HG03097 (cell line): ENCODE data around the gene ANKRD44.

Source experiments
- ATAC-seq: cut with Tn5 transposase; IDR thresholded peaks from one replicate; pipeline ENCODE4 v1.9.1; 2021; ENCODE audit not compliant: unreplicated experiment, low FRiP score

The ANKRD44 gene

DNA sequence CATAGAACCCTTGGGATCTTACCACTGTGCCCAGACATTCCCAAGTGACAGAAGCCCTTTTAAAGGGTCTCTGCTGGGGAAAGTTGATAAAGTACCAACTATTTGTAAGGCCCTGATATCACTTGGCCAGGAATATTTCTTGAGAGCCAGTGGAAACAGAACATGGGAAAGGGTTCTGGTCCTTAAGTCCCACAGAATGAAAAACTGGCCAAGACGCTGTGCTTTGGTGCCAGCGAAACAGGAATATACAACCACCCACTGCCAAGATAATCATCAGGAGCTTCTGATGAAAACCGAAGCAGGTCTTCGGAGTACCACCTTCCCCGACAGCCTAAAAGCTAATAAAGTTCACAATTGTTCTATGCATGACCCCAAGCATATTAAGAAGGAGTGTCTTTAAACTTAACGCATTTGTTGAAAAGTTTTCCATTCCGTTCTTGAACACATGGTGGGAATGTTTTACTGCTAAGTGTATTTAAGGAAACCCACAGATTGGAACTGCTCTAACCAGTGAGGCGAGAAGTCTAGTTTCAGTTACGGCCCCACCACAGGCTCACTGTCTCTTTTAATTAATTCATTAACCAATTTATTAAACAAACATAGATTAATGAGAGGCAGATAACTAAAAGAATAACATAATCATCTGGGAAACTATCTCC is 152.6 kb downstream of the ANKRD44 start:
- ATAC-seq = no peak

- ATAC-seq = no peak
These were observed 153.8 kb downstream of the ANKRD44 start for GRCh38 chr2:197156771-197157170.

DNA sequence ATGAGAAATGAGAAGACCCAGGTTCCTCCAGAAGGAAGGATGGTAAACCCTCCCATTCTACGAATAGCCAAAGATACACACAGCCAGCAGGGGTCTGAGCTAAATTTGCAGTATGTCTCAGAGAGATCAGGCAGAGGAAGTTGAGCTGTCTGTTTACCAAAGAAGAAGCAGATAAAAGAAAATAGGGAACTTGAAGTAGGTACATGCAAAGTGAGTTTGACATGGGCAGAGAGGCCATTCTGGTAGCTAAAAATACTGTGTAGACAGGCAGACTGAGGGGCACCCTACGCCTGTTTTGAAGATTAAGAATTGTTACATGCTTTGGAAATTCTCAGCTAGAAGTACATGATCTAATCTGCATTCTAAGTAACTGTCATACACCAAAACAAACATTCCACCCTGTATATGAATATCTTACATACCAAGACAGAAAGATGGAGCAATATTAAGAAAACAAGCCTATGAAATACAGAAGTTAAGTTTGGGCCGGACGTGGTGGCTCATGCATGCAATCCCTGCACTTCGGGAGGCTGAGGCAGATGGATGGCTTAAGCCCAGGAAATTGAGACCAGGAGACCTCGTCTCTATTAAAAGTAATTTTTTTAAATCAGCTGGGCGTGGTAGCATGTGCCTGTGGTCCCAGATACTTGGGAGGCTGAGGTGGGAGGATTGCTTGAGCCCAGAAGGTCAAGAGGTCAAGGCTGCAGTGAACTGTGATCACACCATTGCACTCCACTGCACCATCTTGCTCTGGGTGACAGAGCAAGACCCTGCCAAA is 157.9 kb downstream of the ANKRD44 start:
- peak; percentile 80 for ATAC-seq

DNA sequence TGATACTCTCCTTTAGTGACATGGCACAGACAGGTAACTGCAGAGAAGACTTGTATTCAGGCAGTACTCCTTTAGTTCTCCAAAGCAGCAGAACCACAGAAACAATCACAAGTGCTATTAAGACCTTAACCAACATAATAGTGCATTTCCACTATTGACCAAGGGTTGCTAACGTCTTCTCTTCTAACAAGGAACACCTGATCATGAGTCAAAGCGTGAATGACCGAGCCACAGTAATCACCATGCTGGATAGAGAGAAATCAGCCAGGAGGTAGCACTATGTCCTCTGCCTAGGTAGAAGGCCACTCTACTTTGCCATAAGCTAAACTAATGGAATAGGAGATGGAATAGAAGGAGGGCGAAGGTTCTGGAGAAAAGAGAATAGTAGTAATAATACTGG is 161.0 kb downstream of the ANKRD44 start:
- no peak for ATAC-seq

- no peak for ATAC-seq
These were observed 162.2 kb downstream of the ANKRD44 start for GRCh38 chr2:197148401-197148800.

- no peak for ATAC-seq
These were observed 162.6 kb downstream of the ANKRD44 start for GRCh38 chr2:197147942-197148341.

GRCh38 chr2:197146995-197147394 is 163.6 kb downstream of the ANKRD44 start:
- no peak for ATAC-seq

- ATAC-seq = peak; percentile 98
These were observed 165.0 kb downstream of the ANKRD44 start for GRCh38 chr2:197145471-197146056.

GRCh38 chr2:197144183-197144582 is 166.4 kb downstream of the ANKRD44 start:
- no peak for ATAC-seq

GRCh38 chr2:197141702-197142473 is 168.7 kb downstream of the ANKRD44 start:
- ATAC-seq = no peak

- ATAC-seq = no peak
These were observed 170.5 kb downstream of the ANKRD44 start for GRCh38 chr2:197140045-197140444.

GRCh38 chr2:197138506-197138905 is 172.1 kb downstream of the ANKRD44 start:
- ATAC-seq = no peak

DNA sequence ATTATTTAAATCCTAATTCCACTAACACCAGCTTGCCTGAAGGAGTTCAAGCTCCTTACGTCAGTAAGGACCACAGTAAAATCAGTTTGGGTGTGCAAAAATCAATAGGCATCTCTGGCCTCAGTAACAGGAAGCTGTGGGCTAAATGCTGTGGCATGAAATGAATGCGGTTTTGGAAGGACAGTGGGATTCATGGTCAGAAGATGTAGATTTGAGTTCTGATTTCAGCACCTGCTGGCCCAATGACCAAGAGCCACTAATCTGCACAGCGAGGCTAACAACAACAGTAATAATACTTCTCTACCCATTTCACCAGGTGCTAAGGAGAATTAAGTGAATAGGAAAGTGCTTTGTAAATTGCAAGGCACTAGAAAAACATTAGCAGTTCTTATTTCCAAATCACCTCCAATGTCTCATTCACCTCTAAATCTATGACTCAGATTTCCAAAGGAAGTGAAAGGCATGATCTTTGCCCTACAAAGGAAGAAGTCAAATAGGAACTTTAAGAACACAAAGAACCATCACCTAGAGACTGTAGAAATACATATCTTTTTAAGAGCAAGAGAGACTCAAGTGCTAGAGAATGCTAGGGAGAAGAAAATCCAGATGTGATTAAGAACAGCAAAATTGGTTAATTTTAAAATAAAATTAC is 172.6 kb downstream of the ANKRD44 start:
- ATAC-seq = no peak

DNA sequence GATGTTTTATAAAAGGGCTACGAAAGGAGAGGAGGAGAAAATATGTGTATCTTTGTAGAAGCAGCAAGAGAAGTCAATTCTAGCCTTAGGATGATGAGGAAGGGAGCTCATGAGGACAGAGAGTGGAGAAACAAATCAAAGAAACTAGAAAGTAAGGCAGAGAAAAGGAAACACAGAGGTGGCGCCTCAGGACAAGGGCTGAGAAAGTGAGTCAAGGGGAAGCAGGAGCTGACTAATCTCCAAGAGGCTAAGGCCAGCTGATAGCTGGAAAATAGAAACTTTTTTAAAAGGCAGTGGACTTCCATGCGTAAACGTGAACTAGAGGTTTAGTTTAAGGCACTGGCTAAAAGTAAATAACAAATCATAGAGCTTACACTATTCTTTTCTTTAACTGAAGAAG is 173.3 kb downstream of the ANKRD44 start:
- no peak for ATAC-seq

GRCh38 chr2:197136452-197136851 is 174.1 kb downstream of the ANKRD44 start:
- no peak for ATAC-seq

GRCh38 chr2:197135806-197136205 is 174.8 kb downstream of the ANKRD44 start:
- no peak for ATAC-seq

DNA sequence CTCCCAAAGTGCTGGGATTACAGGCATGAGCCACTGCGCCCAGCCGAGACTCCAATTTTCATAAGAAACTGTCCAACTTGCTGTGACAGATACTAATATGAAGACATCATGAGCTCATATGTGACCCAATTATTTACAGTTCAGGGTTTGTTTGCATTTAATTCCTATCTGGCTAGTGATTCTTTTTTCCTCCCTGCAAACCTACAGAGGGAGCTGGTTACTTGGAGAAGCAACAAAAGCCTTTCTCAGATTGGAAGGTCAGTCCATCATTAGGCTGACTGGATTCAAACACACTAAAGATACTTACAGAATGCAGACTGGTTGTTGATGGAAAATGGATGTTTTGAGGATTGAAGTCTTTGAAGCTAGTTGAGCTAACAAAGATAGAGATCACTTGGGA is 176.4 kb downstream of the ANKRD44 start:
- ATAC-seq = no peak

DNA sequence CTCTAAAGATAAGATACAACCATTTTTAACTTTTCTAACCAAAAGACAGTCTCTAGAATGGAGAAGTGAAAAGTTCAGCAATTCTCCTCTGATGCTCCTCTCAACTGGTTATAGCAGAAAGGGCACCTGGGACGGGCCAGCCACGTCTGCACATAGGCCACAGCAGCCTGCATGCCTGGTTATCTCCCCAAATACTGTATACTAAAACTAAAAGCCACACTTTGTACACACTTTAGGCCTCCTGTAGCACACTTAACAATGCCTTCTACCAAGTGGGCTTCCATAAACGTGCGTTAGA is 179.1 kb downstream of the ANKRD44 start:
- ATAC-seq = peak; percentile 40

DNA sequence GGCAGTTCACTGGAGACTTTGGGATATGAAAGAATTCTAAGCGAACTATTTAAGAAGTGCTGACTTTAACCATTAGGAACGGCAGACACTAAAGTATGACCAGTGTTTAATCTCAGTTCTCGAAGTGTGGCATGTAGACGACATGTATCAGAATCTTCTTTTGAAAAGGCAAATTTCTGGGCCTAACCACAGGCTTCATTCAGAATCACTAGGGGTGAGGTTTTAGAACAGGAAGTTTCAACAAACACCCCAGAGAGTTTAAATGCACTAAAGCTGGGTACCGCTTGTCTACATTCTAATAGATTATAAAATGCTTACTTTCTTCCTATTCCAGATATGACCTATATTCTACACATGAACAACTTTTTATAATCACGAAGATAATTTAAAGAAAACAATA is 180.3 kb downstream of the ANKRD44 start:
- ATAC-seq = peak; percentile 81

- no peak for ATAC-seq
These were observed 181.7 kb downstream of the ANKRD44 start for GRCh38 chr2:197128897-197129296.

DNA sequence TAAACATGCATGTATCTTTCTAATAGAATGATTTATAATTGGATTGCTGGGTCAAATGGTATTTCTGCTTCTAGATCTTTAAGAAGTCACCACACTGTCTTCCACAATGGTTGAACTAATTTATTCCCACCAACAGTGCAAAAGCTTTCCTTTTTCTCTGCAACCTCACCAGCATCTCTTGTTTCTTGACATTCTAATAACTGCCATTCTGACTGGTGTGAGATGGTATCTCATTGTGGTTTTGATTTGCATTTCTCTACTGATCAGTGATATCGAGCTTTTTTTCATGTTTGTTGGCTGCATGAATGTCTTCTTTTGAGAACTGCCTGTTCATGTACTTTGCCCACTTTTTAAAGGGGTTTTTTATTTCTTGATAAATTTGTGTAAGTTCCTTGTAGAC is 182.5 kb downstream of the ANKRD44 start:
- no peak for ATAC-seq
